ENCODE measurements around the gene ARHGAP5.

GRCh38 chr14:32195636-32196035, 118.5 kb downstream of the ARHGAP5 start:
- TF ChIP-seq CTCF (IDR thresholded peaks at IDR 0.05; ENCODE audit: low read length): no peak
- no peak for TF ChIP-seq EZH2 (optimal IDR thresholded peaks at IDR 0.05; ENCODE audit: low read depth, low read length)
- no peak for TF ChIP-seq EZH2phosphoT487 (IDR thresholded peaks at IDR 0.05; ENCODE audit: low read length)
